Stimulated activated CD4-positive, alpha-beta T cell treated with anti-CD3 and anti-CD28 coated beads, TNF-alpha, amount 100 ng/mL, for 4 hours (primary cell): ENCODE data around the gene S100A7A.
"Not testable (repeated sequence)": the region's sequence is repeated elsewhere in the genome, so short reads cannot be mapped to it uniquely, and the experiment has no call there.

Experiments used
- DNase-seq, 3 experiments: peaks; one replicate each; pipeline ENCODE4 v3.0.0-alpha.2; 2020; ENCODE audit warnings: low read depth in 3 of 3

S100A7A gene

GRCh38 chr1:153395136-153395685 lies 21.1 kb upstream of the S100A7A start:
- no peak for DNase-seq

GRCh38 chr1:153395776-153396175 lies 20.5 kb upstream of the S100A7A start:
- no peak for DNase-seq

DNA sequence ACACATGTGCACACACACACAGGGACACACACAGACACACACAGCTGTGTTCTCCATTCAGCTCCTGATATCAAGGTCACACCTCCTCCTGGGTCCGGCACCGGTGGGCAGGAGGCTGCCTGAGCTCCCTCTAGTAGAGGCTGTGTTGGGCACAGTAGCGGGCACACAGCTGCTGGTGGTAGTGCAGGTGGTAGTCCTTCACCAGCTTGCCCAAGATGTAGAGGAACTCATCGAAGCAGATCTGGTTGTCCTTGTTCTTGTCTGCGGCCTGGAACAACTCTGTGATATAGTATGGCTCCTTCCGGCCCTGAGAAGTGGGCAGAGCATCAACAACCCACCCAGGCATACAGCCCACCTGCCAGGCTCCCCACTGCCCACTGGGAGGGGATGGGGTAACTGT lies 19.9 kb upstream of the S100A7A start:
- DNase-seq, result no peak

DNA sequence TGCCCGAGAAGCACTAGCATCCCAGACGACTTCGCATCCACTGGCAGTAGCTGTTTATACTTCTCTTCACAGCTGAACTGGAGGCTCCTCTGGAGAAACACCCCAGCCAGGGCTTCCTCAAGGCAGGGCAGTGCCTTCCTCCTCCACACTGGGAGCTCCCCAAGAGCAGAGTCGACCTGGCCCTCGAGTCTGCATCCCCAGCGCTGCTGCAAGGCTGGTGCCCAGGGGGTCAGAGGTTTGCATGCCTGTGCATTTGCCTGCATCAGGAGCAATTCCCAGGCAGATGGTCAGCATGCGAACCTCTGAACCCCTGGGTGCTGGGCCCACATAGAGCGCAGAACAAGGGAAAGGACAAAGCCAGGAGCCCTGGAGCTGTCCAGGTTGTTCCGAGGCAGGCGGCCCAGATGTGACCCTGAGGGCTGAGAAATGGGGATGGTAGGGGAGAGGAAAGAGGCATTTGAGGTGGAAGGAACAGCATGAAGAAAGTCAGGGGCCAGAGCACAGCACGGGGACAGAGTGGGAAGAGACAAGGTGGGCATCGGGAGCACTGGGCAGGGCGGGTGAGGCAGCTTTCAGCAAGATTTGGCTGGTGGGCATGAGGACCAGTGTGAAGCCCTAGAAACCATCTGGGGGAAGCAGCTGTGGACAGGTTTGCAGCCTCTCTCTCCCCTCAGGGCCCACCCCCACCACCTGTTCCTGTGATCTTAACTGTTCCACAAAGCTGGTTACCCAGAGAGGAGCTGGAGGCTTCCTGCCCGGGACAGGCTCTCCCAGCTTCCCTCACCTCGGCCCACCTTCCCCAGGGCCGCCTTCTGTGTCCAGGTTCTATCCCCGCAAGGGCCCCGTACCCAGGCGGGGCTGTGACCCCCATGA lies 19.0 kb upstream of the S100A7A start:
- DNase-seq, result no peak

GRCh38 chr1:153397924-153398651 lies 18.2 kb upstream of the S100A7A start:
- no peak for DNase-seq

GRCh38 chr1:153399401-153400055 lies 16.8 kb upstream of the S100A7A start:
- no peak for DNase-seq

- DNase-seq, result no peak
Measured at GRCh38 chr1:153400244-153400643, 16.1 kb upstream of the S100A7A start.

GRCh38 chr1:153401461-153401860 lies 14.9 kb upstream of the S100A7A start:
- no peak for DNase-seq

DNA sequence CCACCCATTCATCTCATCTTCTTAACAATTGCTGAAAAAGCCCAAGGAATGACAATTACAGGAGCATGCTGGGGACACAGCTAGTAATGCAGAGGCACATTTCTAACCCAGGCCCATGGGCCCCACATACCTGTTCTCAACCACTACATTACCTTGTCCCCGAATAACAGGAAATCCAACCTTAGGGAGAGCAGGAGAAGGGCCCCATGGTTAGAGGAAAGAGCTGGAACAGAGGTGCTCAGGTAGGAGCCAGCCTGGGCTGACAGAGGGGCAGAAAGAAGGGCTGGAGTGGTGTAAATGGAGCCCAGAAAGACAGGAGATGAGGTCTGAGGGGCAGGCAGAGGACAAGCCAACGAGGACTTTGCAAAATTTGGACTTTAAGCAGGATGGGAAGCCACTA lies 14.1 kb upstream of the S100A7A start:
- DNase-seq, result no peak

DNA sequence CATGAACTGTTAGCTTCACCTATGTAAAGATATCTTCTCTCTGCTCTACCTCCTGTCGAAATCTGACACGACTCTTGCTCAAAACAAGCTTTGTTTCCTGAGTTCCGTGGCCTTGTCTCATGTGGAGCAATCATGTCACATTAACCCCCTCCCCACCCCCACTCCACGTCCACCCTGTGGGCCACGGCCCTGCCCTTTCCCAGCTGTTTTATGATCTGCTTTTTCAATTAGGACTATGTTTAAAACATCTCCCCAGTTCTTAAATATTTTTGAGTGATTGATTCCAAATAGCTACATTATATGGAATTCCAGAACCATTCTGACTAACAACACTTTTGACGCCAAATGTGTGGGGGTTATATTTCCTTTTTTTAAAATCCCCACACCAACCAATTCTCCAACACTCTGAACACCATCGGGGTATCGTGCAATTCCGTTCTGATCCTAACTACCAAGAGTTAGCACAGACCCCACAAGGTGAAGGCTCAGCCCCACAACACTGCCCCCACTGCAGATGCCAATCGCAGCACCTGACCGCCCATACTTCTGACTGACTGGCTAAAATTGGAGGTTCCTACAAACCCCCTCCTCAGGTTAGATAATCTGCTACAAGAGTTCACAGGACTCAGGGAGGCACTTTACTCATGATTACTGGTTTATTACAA lies 12.8 kb upstream of the S100A7A start:
- DNase-seq, result no peak

DNA sequence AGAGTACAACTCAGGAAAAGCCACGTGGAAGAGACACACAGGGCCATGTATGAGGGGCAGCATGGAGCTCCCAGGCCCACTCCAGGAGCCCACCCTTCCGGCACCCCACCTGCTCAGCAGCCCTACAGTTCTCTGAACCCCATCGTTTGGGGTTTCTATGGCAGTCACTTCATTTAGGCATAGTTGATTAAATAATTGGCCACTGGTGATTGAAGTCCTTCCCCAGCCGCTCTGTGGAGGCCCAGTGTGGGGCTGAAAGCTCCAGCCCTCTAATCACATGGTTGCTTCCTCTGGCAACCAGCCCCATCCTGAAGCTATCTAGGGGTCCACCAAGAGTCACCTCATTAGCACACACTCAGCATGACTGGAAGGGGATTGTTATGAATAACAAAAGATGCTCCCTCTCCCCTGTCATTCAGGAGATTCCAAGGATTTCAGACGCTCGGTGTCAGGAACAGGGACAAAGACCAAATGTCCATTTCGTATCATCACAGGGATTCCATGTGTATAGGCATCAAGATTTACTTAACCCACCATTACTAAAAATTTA lies 12.2 kb upstream of the S100A7A start:
- DNase-seq, result no peak

GRCh38 chr1:153404768-153405167 lies 11.6 kb upstream of the S100A7A start:
- DNase-seq, result peak; percentile 16 to 38 (median 33)

DNA sequence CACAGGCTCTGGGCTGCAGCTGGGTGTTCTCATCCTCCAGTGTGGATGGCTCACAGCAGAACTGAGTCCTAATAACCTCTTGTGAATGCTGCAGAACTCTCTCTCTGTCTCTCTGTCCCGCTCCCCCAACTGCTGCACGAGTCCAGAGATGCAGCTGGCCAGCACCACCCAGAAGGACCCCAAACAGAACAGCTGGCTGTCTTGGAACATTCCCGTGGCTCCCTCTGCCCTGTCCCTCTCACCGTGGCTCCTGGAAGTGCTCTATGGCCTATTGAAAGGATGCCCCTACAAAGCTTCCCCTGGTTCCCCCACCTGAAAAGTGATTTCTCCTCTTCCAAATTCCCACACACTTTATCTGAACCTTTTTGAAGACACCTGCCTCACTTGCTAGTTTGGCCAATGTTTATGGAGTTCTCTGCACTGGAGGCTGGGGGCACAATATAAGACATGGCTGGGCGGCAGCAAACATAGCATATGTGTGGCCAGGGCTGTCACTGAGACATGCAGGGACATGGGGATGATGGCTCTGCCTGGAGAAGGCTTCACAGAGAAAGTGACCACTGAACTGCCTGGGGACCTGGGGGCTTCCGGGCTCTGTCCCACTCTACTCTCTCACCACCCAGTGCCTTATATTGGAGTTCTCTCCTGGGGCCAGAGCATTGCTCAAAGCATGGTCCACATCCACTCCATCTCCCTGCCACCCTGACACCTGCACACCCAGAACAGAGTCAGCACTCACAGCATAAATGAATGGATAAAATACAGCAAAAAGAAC lies 10.3 kb upstream of the S100A7A start:
- not testable (repeated sequence) for DNase-seq

GRCh38 chr1:153407274-153407673 lies 9.0 kb upstream of the S100A7A start:
- not testable (repeated sequence) for DNase-seq

DNA sequence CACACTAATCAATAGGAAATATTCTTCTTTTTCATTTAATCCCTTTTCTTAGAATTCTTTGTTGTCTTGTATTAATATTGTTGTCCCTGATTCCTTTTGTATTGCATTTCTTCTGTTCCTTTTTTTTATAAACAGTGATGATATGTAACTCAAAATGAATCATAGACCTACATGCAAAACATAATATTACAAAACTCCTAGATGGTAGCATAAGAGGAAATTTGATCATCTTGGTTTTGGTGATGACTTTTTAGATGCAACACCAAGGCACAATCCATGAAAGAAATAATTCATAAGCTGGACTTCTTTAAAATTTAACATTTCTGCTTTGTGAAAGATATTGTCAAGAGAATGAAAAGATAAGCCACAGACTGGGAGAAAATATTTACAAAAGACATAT lies 2.4 kb upstream of the S100A7A start:
- not testable (repeated sequence) for DNase-seq

DNA sequence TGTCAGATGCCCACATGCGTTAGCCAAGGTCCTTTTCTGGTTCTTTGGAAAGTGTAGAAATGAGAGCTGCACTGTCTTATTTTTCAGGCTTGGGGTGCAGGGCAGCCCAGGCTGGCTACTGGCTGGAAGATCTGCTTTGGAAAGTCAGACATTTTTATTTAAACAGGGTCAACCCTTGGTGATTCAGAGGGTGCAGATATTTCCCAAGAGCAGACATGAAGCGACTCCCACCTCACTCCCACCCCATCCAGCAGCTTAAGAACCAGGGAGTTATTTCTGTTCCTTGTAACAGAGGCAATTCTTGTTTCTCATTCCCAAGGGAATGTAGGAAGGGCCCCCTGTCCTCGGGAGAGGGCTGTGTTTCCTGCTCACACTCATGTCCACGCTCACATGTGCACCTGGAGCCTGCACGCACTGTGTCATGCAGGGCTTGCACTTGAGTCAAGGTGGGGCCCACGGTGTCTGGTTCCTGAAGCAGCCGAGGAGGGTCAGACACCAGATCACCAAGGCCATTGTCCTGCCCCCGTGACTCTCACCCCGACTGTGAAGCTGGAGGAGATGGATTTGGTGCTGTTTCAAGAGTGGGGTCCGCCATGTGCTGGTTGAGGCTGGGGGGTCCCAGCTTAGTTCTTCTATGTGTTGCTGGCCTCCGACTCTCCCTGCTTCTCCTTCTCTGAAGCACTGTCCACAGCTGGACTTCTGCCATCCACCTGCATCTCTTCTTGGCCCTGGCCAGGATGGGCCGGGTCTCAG lies 992 bp downstream of the S100A7A start:
- DNase-seq, result no peak

DNA sequence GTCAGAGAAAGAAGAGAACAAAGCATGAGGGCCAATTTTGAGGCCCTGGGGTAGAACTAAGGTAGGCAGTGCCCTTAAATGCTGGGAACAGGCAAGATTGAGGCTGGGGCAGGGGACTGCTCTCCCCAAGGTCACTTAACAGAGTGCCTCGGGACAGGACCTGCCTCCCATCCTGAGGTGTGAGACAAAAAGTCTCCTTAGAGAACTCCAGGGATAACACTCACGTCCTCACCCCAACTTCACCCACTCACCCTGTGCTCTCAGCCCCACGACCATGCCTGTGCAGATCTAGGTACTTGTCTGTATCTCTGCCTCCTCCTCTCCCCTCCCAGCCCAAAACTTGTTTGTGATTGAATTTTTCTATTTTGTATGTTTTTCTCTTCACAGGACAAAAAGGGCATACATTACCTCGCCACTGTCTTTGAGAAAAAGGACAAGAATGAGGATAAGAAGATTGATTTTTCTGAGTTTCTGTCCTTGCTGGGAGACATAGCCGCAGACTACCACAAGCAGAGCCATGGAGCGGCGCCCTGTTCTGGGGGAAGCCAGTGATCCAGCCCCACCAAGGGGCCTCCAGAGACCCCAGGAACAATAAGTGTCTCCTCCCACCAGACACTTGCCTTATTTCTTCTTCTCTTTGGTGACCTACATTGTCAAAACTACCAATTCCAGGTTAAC lies 2.6 kb downstream of the S100A7A start:
- DNase-seq, result not testable (repeated sequence)

DNA sequence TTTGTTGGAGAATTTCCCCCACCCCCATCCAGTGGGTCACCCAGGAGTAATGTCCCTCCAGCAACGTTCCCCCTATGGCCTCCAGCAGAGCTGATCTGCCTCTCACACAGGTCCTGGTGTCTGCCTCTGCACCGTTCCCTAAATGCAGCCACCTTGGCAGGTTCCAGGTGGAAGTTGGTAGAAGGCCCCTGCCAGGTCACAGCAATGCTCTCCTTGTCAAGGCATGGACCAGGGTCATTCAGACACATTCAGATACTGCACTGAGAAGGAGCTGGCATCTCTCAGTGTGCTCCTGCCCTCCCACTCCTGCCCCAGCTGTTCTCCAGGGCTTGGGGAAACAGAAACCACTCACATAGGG lies 3.1 kb downstream of the S100A7A start:
- not testable (repeated sequence) for DNase-seq

DNA sequence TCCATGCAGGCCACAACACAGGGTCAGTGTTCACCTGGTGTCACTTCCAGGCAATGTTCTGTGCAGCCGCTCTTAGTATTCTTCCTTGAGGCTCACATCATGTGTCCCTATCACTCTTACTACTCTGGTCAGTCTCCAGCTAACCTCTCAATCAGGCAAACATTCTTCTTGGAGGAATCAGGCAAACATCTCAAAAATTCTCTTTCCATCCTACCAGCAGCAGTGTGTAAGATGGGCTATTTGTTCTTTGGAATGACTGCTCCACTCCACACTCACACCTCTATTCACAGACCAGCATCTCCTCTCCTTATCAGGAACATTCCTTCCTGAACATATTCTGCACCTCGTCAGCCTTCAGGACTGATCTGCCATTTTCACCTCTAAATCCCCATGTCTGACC lies 4.0 kb downstream of the S100A7A start:
- DNase-seq, result no peak
